ENCODE data around the gene DPF3. TPM values are rescaled to one million over a fixed set of nuclear protein-coding genes. Genes with fewer than 3 reads are reported as not detected.

Gene DPF3
- total RNA-seq, 4 donors from 2014 or later, result 0.22 to 5.4 (median 2.7) TPM

DNA sequence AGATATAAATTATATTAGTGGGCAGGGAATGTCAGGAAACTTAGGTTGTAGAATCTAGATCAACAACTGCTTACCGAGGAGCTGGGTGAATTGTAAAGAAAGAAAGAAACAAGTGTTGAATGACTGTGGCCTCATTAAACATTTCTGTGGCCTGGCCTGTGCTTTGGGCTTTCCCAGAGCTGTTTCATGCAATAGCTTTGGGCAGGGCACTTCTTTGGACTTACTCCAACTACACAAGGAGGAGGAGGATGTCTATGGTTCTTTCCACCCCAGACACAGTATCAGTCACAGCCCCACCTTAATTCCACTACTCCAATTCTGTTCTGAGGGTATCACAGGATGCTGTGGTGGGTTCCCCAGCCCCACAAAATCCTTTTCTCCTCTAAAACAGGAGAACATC, 38.0 kb downstream of the DPF3 start:
- H3K36me3 ChIP-seq, result no peaks in the 10 kb centered on the region
- WGBS, 2 donors, result 30 to 33% methylated on average over 1 of the region's 1 CpG
- DNase-seq (ENCODE audit: low spot score in 2 of 2), result no peak
- TF ChIP-seq, protein P1, sequence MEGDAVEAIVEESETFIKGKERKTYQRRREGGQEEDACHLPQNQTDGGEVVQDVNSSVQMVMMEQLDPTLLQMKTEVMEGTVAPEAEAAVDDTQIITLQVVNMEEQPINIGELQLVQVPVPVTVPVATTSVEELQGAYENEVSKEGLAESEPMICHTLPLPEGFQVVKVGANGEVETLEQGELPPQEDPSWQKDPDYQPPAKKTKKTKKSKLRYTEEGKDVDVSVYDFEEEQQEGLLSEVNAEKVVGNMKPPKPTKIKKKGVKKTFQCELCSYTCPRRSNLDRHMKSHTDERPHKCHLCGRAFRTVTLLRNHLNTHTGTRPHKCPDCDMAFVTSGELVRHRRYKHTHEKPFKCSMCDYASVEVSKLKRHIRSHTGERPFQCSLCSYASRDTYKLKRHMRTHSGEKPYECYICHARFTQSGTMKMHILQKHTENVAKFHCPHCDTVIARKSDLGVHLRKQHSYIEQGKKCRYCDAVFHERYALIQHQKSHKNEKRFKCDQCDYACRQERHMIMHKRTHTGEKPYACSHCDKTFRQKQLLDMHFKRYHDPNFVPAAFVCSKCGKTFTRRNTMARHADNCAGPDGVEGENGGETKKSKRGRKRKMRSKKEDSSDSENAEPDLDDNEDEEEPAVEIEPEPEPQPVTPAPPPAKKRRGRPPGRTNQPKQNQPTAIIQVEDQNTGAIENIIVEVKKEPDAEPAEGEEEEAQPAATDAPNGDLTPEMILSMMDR (IDR thresholded peaks at IDR 0.05), result no peak
- TF ChIP-seq EP300 (IDR thresholded peaks at IDR 0.05) (no peak), POLR2A (IDR thresholded peaks at IDR 0.05) (no peak)
- no peak overlapping the region for H3K4me3 ChIP-seq
- H3K27me3 ChIP-seq, result no peaks in the 10 kb centered on the region
- no peaks in the 10 kb centered on the region for H3K9me3 ChIP-seq
- no peaks in the 10 kb centered on the region for H3K4me1 ChIP-seq
- no peak overlapping the region for H3K27ac ChIP-seq

DNA sequence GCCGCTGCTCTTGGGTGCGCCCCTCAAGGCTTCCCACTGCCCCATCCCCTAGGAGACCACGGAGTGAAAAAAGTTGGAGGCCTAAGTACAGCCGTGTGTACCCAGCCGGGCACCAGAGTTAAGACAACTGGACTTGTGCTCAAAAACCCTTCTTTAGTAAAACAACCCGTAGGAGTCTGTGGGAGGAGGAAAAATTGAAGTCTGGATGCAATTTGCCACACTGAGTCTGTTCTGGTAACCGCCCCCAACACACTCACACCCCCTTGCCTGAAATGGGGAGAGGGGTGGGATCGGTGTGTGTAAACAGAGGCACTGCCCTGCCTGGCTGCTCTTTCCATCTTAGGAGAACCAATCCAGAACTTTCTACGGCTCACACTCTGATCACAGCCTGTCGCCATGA, 41.7 kb downstream of the DPF3 start:
- no peak for DNase-seq (ENCODE audit: low spot score in 2 of 2)
- WGBS, 2 donors, result 70 to 74% methylated on average over 10 of the region's 10 CpGs
- no peaks in the 10 kb centered on the region for H3K9me3 ChIP-seq
- no peaks in the 10 kb centered on the region for H3K27me3 ChIP-seq
- no peak overlapping the region for H3K27ac ChIP-seq
- H3K4me3 ChIP-seq, result no peak overlapping the region
- TF ChIP-seq, protein P1 (IDR thresholded peaks at IDR 0.05), result no peak
- no peak for TF ChIP-seq POLR2A (IDR thresholded peaks at IDR 0.05)
- no peaks in the 10 kb centered on the region for H3K4me1 ChIP-seq
- no peaks in the 10 kb centered on the region for H3K36me3 ChIP-seq

DNA sequence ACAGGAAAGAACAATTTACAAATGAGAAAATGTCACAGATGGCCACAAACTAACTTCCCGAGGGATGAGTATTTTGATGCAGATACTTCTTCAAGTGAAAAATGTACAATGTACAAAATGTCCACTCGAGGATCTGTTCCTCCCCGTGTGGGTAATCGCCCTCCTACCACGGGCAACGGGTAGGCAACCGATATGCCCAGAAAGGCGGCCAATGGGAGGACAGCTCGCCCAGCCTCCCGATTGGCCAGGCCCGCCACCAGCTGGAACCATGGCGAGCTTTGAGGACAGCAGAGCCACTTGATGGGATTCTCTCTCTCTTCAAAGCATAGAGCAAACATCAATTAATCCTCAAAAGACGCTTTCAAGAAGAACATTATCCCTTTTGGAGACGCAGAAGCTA, 42.3 kb downstream of the DPF3 start:
- Histone ChIP-seq H3K4me3 (no peak overlapping the region), H3K9me3 (no peaks in the 10 kb centered on the region), H3K27ac (no peak overlapping the region), H3K27me3 (no peaks in the 10 kb centered on the region), H3K4me1 (no peaks in the 10 kb centered on the region), H3K36me3 (no peaks in the 10 kb centered on the region)
- no peak for DNase-seq (ENCODE audit: low spot score in 2 of 2)
- TF ChIP-seq, protein P1 (IDR thresholded peaks at IDR 0.05), result no peak
- no peak for TF ChIP-seq EP300 (IDR thresholded peaks at IDR 0.05)
- TF ChIP-seq POLR2A (IDR thresholded peaks at IDR 0.05), result no peak
- WGBS, 2 donors, result 85 to 86% methylated on average over 14 of the region's 14 CpGs

DNA sequence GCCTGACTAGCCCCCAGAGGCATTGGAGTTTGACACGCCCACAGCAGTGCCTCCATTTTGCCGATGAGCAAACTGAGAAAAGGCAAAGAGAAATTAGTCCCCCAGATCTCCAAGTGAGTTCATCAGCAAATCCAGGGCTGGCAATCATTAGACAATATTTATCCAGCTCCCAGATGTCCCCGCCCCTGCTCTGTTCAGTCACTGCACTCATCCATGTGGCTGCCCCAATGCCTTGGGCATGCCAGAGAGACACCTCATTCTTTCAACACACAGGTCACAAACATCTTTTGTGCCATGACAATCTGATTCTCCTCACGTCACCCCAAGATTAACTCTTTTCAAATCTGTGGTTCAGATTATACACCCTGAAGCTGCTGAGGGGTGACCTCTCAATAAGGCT, 43.5 kb downstream of the DPF3 start:
- H3K9me3 ChIP-seq, result no peaks in the 10 kb centered on the region
- H3K4me3 ChIP-seq, result no peak overlapping the region
- no peak for TF ChIP-seq POLR2A (IDR thresholded peaks at IDR 0.05)
- no peak for TF ChIP-seq EP300 (IDR thresholded peaks at IDR 0.05)
- TF ChIP-seq, protein P1 (IDR thresholded peaks at IDR 0.05), result no peak
- H3K27ac ChIP-seq, result no peak overlapping the region
- H3K27me3 ChIP-seq, result no peaks in the 10 kb centered on the region
- WGBS, 2 donors, result 90 to 95% methylated on average over 4 of the region's 4 CpGs
- DNase-seq (ENCODE audit: low spot score in 2 of 2), result no peak
- no peaks in the 10 kb centered on the region for H3K4me1 ChIP-seq
- no peaks in the 10 kb centered on the region for H3K36me3 ChIP-seq

DNA sequence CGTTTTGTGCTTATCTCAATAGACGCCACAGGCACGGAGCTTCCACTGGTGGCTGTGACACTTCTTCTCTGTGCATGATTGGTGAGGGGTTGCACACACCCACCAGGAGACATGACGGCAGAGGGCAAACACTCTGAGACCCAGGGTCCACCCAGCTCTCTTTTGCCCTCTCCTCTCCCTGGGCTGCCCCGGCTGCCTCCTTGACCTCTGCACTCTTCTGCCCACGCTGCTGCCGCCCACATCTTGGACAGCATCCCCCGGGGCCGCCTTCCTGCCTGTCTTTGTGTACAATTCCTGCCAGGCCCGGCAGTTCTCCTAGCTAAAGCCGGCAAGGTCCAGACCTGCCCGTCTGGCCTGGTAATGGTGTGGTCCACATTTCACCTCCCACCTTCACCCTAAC, 44.7 kb downstream of the DPF3 start:
- Histone ChIP-seq H3K9me3 (no peaks in the 10 kb centered on the region), H3K27me3 (no peaks in the 10 kb centered on the region), H3K36me3 (no peaks in the 10 kb centered on the region), H3K27ac (no peak overlapping the region), H3K4me3 (no peak overlapping the region), H3K4me1 (no peaks in the 10 kb centered on the region)
- WGBS, 2 donors, result 43 to 47% methylated on average over 12 of the region's 12 CpGs
- no peak for DNase-seq (ENCODE audit: low spot score in 2 of 2)
- no peak for TF ChIP-seq EP300 (IDR thresholded peaks at IDR 0.05)
- TF ChIP-seq POLR2A (IDR thresholded peaks at IDR 0.05), result no peak
- TF ChIP-seq, protein P1 (IDR thresholded peaks at IDR 0.05), result no peak
